Heart left ventricle (tissue), 16 donors: ENCODE measurements around the gene NLGN2. TPM values are rescaled to one million over a fixed set of nuclear protein-coding genes. Genes with fewer than 3 reads are reported as not detected.

ENCODE experiments used
- ATAC-seq, 4 donors: fragments of 200-7000 bp; cut with Tn5 transposase; one replicate each; pipeline ENCODE4 v1.9.1; 2020 to 2022; ENCODE audit warnings: moderate library complexity in 4 of 4, mild to moderate bottlenecking in 3 of 4, moderate number of reproducible peaks in 1 of 4
- DNase-seq, 5 donors: peaks; one replicate each; pipeline ENCODE4 v3.0.0-alpha.2; 2020
- H3K27ac ChIP-seq, 12 donors: fragments of 200-600 bp; sonication (generic) in 4 of 12; one replicate each; pipeline versions ENCODE4 v1.5.0 to v1.8.0; 2016 to 2022; ENCODE audit warnings: mild to moderate bottlenecking in 2 of 12
- H3K27me3 ChIP-seq, 9 donors: fragments of 200-600 bp; sonication (generic) in 2 of 9; one replicate each; pipeline versions ENCODE4 v1.5.1 to v1.8.0; 2016 to 2022; ENCODE audit warnings: mild to moderate bottlenecking in 3 of 9
- H3K36me3 ChIP-seq, 9 donors: fragments of 200-600 bp; sonication (generic) in 2 of 9; one replicate each; pipeline versions ENCODE4 v1.5.0 to v1.8.0; 2018 to 2022; ENCODE audit warnings: mild to moderate bottlenecking in 2 of 9
- H3K4me1 ChIP-seq, 12 donors: fragments of 200-600 bp; sonication (generic) in 4 of 12; one replicate each; pipeline versions ENCODE4 v1.5.0 to v1.8.0; 2016 to 2022; ENCODE audit warnings: mild to moderate bottlenecking in 3 of 12
- H3K4me3 ChIP-seq, 12 donors: fragments of 200-600 bp; sonication (generic) in 4 of 12; one replicate each; pipeline versions ENCODE4 v1.5.0 to v1.8.0; 2017 to 2022; ENCODE audit warnings: mild to moderate bottlenecking in 9 of 12, moderate library complexity in 4 of 12
- H3K9me3 ChIP-seq, 12 donors: fragments of 200-600 bp; sonication (generic) in 4 of 12; one replicate each; pipeline versions ENCODE4 v1.5.0 to v1.8.0; 2016 to 2022; ENCODE audit warnings: mild to moderate bottlenecking in 1 of 12
- POLR2A ChIP-seq, 2 donors: fragments of 450-650 bp; IDR thresholded peaks; one replicate each; pipeline ENCODE4 v1.6.1; 2017; ENCODE audit warnings: antibody characterized with exemption in 2 of 2, mild to moderate bottlenecking in 2 of 2, moderate library complexity in 2 of 2
- WGBS, 4 donors: extraction: QIAGEN DNeasy Blood & Tissue Kit in 2 of 4; methylation state at CpG; one replicate each; pipeline versions ENCODE4 v1.1.5 to v1.1.7; 2013 to 2018; 5-methylcytosine and 5-hydroxymethylcytosine counted together
- intact Hi-C, 10 donors: fragments of 100-400 bp; cut with DNase I; formaldehyde crosslinking; loops; one replicate each; pipeline versions ENCODE4 v1.11.1 to v1.14.2; 2022
- polyA plus RNA-seq, 2 donors: library from polyadenylated mRNA; stranded (reverse); fragments of 200-250 nt; gene quantifications; one replicate each; pipeline ENCODE4 v1.2.3, GENCODE V29; 2013
- total RNA-seq, 9 donors: library from RNA; depleted of rRNA in 2 of 9; stranded (reverse); fragments of >200 nt in 2 of 9; fragmentation: NEBNext Ultra II Directional in 3 of 9; extraction: Animal tissue kit (Norgen Biotek cat#: 25700) in 3 of 9; gene quantifications; one replicate each; pipeline versions ENCODE4 v1.1.0 to v1.2.4, GENCODE V29; 2016 to 2023
- TF ChIP-seq, protein P1 (sequence below), 12 donors: fragments of 200-600 bp; sonication (generic) in 4 of 12; IDR thresholded peaks; one replicate each; pipeline versions ENCODE4 v1.5.0 to v1.8.0; 2018 to 2022; ENCODE audit warnings: antibody characterized with exemption in 12 of 12, mild to moderate bottlenecking in 5 of 12
- donor health status: ischemic (EF 13 %, LVEDD 7.1; RV severe dilation, severe dysfunction).
- donor health status: healthy with polysubstance abuse.
- donor health status: DM: no; HTN: yes; CAD: no.
- donor health status: DM: no; HTN: no; CAD: no.
- donor health status: ischemic (EF 25% LVEDD 6.9; RV normal size, moderate dysfunction).
- donor health status: ischemic (EF 25% LVEDD 5.7; RV mildly dilated, moderate dysfunction).
- donor health status: healthy.
- donor health status: DM: yes; HTN: yes; CAD: no.
- donor health status: ischemic (EF 35%, LVEDD 5.7; RV mildly dilated, moderate dysfunction).
- donor health status: nonischemic (EF 11% LVEDD 7.7; RV severe dilation, severe dysfunction).
- donor health status: DM: yes; HTN: yes; CAD: no.
- donor health status: PGD.
- donor health status: ischemic (EF 29% LVEDD 5.4; RV normal size, mild dysfunction).
- donor health status: nonischemic (EF 23%, LVEDD 6.1; RV moderate dilation, normal function).

NLGN2 gene
- total and polyA plus RNA-seq, 11 donors: 3.5 to 12.9 (median 7.3) TPM

DNA sequence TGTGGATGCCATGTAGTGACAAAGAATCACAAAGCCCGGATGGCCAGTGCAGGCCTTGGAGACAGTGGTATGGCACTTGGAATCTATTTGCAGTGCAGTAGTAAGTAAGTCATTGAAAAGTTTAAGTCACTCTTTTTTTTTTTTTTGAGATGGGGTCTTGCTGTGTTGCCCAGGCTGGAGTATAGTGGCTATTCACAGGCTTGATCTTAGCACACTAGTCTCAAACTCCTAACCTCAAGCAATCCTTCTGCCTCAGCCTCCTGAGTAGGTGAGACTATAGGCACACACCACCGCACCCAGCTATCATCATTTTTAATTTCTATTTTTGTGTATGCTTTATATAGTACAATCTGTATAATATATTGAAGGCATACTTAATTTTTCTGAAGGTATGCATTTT is 9.0 kb upstream of the NLGN2 start:
- H3K9me3 ChIP-seq: no peaks in the 10 kb centered on the region
- WGBS, 4 donors: 83 to 89% (median 87%) methylated on average over 2 of the region's 2 CpGs
- ATAC-seq: no peak
- TF ChIP-seq, protein P1, sequence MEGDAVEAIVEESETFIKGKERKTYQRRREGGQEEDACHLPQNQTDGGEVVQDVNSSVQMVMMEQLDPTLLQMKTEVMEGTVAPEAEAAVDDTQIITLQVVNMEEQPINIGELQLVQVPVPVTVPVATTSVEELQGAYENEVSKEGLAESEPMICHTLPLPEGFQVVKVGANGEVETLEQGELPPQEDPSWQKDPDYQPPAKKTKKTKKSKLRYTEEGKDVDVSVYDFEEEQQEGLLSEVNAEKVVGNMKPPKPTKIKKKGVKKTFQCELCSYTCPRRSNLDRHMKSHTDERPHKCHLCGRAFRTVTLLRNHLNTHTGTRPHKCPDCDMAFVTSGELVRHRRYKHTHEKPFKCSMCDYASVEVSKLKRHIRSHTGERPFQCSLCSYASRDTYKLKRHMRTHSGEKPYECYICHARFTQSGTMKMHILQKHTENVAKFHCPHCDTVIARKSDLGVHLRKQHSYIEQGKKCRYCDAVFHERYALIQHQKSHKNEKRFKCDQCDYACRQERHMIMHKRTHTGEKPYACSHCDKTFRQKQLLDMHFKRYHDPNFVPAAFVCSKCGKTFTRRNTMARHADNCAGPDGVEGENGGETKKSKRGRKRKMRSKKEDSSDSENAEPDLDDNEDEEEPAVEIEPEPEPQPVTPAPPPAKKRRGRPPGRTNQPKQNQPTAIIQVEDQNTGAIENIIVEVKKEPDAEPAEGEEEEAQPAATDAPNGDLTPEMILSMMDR (IDR thresholded peaks at IDR 0.05): no peak
- no peak for TF ChIP-seq POLR2A (IDR thresholded peaks at IDR 0.05)
- no peaks in the 10 kb centered on the region for H3K36me3 ChIP-seq
- no peaks in the 10 kb centered on the region for H3K27me3 ChIP-seq
- intact Hi-C loops: no loop called here
- H3K27ac ChIP-seq: no peak overlapping the region
- H3K4me3 ChIP-seq: no peak overlapping the region
- H3K4me1 ChIP-seq: peaks cover 5 to 31% (median 22%) of the 10 kb centered on the region in 12 donors
- no peak for DNase-seq

DNA sequence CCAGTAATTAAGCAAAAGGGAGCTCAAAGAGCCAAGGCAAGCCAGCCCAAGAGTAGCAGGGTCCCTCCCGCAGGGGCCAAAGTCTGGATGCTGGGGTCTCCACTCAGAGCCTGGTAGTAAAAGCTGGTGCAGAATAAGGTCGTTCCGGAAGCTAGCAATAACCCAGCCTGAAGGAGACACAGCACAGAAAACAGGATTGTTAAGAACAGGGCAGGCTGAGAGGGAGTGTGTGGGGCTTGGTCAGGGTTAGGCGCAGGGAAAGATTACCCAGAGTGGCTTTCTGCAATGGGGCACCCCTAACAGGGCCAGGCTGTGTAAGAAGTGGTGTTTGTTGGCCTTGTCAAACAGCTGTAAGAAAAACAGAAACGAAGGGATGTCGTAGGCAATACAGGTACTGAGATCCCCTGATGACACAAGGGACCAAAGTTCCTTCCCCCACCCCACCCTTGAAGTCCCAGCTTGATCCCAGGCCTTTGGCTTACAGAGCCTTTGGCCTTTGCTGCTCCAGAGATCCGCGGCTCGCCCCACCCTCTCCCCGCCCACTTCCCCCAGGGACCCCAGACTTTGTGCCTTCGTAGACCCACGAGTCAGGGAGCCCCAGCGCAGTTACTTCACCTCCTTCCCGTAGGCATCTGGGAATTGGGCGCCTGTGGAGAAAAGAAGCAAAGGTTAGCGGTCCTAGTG is 4.5 kb upstream of the NLGN2 start:
- no peaks in the 10 kb centered on the region for H3K9me3 ChIP-seq
- H3K36me3 ChIP-seq: no peaks in the 10 kb centered on the region
- H3K4me1 ChIP-seq: peaks cover 5 to 34% (median 17%) of the 10 kb centered on the region in 12 donors
- TF ChIP-seq, protein P1 (IDR thresholded peaks at IDR 0.05): no peak
- TF ChIP-seq POLR2A (IDR thresholded peaks at IDR 0.05): no peak
- 6 to 19% (median 10%) methylated on average over 10 to 16 of the region's 16 CpGs for WGBS, 4 donors
- DNase-seq: peak in 4 of 5 donors; percentile 67 to 77 (median 74)
- peaks cover 0 to 5% (median 0%) of the 10 kb centered on the region in 9 donors for H3K27me3 ChIP-seq
- peak overlapping the region; percentile 35 to 88 (median 69) for H3K4me3 ChIP-seq
- intact Hi-C loops: loop anchor here in 5 of 10 donors (2.0 to 5.0 kb wide), 4 partner anchors 34 to 79 kb away; partner anchors contain the start of genes KCTD11 (in 2 of the 5), FGF11 (in 1 of the 5), POLR2A (in 1 of the 5) and SLC35G6 (in 1 of the 5)
- peak; percentile 1 to 13 (median 6) for ATAC-seq
- peak overlapping the region; percentile 83 to 98 (median 92) for H3K27ac ChIP-seq

DNA sequence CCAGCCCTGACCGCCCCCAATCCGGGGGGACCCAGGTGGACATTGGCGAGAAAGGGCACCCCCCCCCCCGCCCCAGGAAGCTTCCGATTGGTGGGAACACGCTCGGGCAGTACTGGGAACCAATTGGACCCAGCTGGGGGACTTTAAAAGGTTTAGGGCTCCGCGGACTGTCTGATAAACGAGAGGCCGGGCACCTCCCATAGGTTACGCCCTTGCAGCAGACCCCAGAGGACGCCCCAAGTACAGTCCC is 4.0 kb upstream of the NLGN2 start:
- H3K9me3 ChIP-seq: no peaks in the 10 kb centered on the region
- WGBS, 4 donors: 0% methylated on average over 3 to 13 of the region's 13 CpGs
- ATAC-seq (peak; percentile 30 to 64 (median 59)), DNase-seq (no peak)
- peak overlapping the region; percentile 83 to 98 (median 92) for H3K27ac ChIP-seq
- no peak for TF ChIP-seq POLR2A (IDR thresholded peaks at IDR 0.05)
- TF ChIP-seq, protein P1 (IDR thresholded peaks at IDR 0.05): no peak
- intact Hi-C loops: loop anchor here in 5 of 10 donors (2.0 to 5.0 kb wide), 4 partner anchors 34 to 79 kb away; partner anchors contain the start of genes KCTD11 (in 2 of the 5), FGF11 (in 1 of the 5), POLR2A (in 1 of the 5) and SLC35G6 (in 1 of the 5)
- peak overlapping the region; percentile 35 to 88 (median 69) for H3K4me3 ChIP-seq
- peaks cover 5 to 34% (median 17%) of the 10 kb centered on the region in 12 donors for H3K4me1 ChIP-seq
- H3K27me3 ChIP-seq: peaks cover 0 to 5% (median 0%) of the 10 kb centered on the region in 9 donors
- peaks cover 0 to 4% (median 0%) of the 10 kb centered on the region in 9 donors for H3K36me3 ChIP-seq

DNA sequence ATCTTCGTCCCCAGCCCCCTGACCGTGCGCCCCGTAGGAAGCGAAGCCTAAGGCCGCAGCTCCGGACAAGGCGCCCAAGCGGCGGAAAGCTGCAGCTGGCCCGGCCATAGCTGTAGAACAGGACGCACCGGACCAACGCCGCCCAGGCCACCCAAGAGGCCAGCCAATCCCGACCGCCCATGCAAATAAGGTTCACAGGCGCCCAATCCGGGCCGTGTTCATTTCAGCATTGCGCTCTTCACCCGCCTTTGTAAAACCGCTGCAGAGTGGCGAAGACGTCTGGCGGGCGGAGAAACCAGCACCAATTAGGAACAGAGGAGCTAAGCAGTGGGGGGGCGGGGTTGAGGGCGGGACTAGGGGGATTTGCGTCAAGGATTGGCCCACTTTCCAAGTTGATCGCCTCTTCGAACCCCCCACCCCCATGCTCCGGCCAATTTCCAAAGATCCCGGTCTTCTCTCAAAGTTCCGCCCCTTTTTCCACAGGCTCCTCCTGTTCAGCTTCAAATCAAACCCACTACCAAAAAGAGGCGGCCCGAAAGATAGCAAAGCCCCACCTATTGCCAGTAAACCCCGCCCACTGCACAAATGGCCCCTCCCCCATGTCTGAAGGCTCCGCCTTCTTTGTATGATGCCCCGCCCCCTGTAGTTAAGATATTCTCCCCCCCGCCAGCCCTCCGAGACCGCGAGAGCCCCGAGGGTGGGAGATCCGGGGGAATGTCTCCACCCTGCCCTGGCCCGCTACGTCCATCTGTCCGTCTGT is 3.5 kb upstream of the NLGN2 start, which contains the start of gene TMEM256:
TSS of gene TMEM256 (minus strand) at position 121 of the 760 bp plus-strand sequence. CDS start at position 108, 13 bp downstream.
- H3K4me3 ChIP-seq: peak within 1 kb of the TSS; percentile 49 to 88 (median 72)
- 0 to 1% (median 0%) methylated on average over 28 to 49 of the region's 49 CpGs for WGBS, 4 donors
- intact Hi-C loops: loop anchor here in 6 of 10 donors (1.0 to 5.0 kb wide), 8 partner anchors 10 to 157 kb away; partner anchors contain the start of genes POLR2A (in 3 of the 6), KCTD11 (in 2 of the 6), TMEM102 (in 2 of the 6) and FGF11 (in 1 of the 6)
- no peaks in the 10 kb centered on the region for H3K9me3 ChIP-seq
- peak; percentile 94 to 99 for TF ChIP-seq POLR2A (IDR thresholded peaks at IDR 0.05)
- TF ChIP-seq, protein P1 (IDR thresholded peaks at IDR 0.05): no peak
- peaks cover 0 to 5% (median 0%) of the 10 kb centered on the region in 9 donors for H3K27me3 ChIP-seq
- peak within 1 kb of the TSS; percentile 83 to 98 (median 92) for H3K27ac ChIP-seq
- DNase-seq (peak; percentile 99), ATAC-seq (peak; percentile 93 to 97 (median 96))
- H3K4me1 ChIP-seq: peaks cover 5 to 34% (median 17%) of the 10 kb centered on the region in 12 donors
- H3K36me3 ChIP-seq: peaks cover 0 to 9% (median 0%) of the 10 kb centered on the region in 9 donors
